Caco-2 (cell line): ENCODE data around the gene BACE2. TPM values are rescaled to one million over a fixed set of nuclear protein-coding genes. Genes with fewer than 3 reads are reported as not detected.

Experiments used
- BruUV-seq: library from RNA; stranded (reverse); fragments of 400-500 nt; replicated peaks from 2 replicates; lab custom pipeline; 2021; lab: Mats Ljungman, UMichigan
- CTCF ChIA-PET: fragments of 300-600 bp; sonication (Branson Sonifier 250); formaldehyde crosslinking; loops from one replicate; lab custom pipeline; 2022; ENCODE audit warnings: antibody characterized with exemption; lab: Charles Lee
- POLR2A ChIA-PET: fragments of 300-600 bp; sonication (Branson Sonifier 250); formaldehyde crosslinking; loops from one replicate; lab custom pipeline; 2022; ENCODE audit warnings: antibody characterized with exemption; lab: Charles Lee
- DNase-seq, 2 experiments: peaks; one replicate each; pipeline versions ENCODE4 v3.0.0 to v3.0.0-alpha.2; 2020 to 2022
- H3K27me3 ChIP-seq: replicated peaks from 2 replicates; pipeline ENCODE4 v1.6.0; 2011; ENCODE audit warnings: low read length; ENCODE audit not compliant: control insufficient read depth, insufficient read depth
- H3K36me3 ChIP-seq: 2 replicates; pipeline ENCODE4 v1.5.1; 2011; ENCODE audit warnings: low read length; ENCODE audit not compliant: control insufficient read depth, insufficient read depth
- H3K4me1 ChIP-seq: fragments of 250-450 bp; sonication (Bioruptor Pico); 2 replicates; pipeline ENCODE4 v1.5.1; 2020; ENCODE audit warnings: mild to moderate bottlenecking
- H3K4me3 ChIP-seq: 2 replicates; pipeline ENCODE4 v1.5.1; 2011; ENCODE audit warnings: low read depth, mild to moderate bottlenecking, control low read depth, low read length
- H3K9me3 ChIP-seq: fragments of 250-450 bp; sonication (Bioruptor Pico); 2 replicates; pipeline ENCODE4 v1.5.1; 2020; ENCODE audit warnings: mild to moderate bottlenecking, moderate library complexity
- H3K27ac Mint-ChIP-seq: one replicate; pipeline ENCODE4 v1.8.0; 2022; ENCODE audit warnings: mixed read lengths; ENCODE audit not compliant: unreplicated experiment
- H3K27me3 Mint-ChIP-seq: one replicate; pipeline ENCODE4 v1.8.0; 2022; ENCODE audit warnings: mixed read lengths; ENCODE audit not compliant: insufficient read depth, unreplicated experiment
- H3K36me3 Mint-ChIP-seq: one replicate; pipeline ENCODE4 v1.8.0; 2022; ENCODE audit warnings: mild to moderate bottlenecking, mixed read lengths; ENCODE audit not compliant: insufficient read depth, unreplicated experiment
- H3K4me1 Mint-ChIP-seq: one replicate; pipeline ENCODE4 v1.8.0; 2022; ENCODE audit warnings: low read depth, mixed read lengths; ENCODE audit not compliant: unreplicated experiment
- H3K4me3 Mint-ChIP-seq: one replicate; pipeline ENCODE4 v1.8.0; 2022; ENCODE audit warnings: mild to moderate bottlenecking, moderate library complexity, mixed read lengths; ENCODE audit not compliant: unreplicated experiment
- H3K9me3 Mint-ChIP-seq: one replicate; pipeline ENCODE4 v1.8.0; 2022; ENCODE audit warnings: mixed read lengths; ENCODE audit not compliant: unreplicated experiment
- intact Hi-C: fragments of 100-400 bp; cut with micrococcal nuclease; formaldehyde crosslinking; loops from one replicate; pipeline ENCODE4 v1.10.0; 2022; ENCODE audit not compliant: unreplicated experiment
- total RNA-seq: library from RNA; stranded (reverse); gene quantifications from 2 replicates; pipeline ENCODE4 v1.2.3, GENCODE V29; 2022
- TF ChIP-seq, protein P1 (sequence below), 2 experiments: fragments of 200-600 bp in 1 of 2; IDR thresholded peaks; 1 replicate in 1 of 2; 2 replicates in 1 of 2; pipeline versions ENCODE4 v1.5.1 to v1.8.0; 2011 to 2022; ENCODE audit warnings: antibody characterized with exemption in 1 of 2, control low read depth in 1 of 2, inconsistent platforms in 1 of 2, low read depth in 1 of 2, low read length in 1 of 2, mild to moderate bottlenecking in 1 of 2, moderate library complexity in 1 of 2; ENCODE audit not compliant: insufficient read depth in 1 of 2, severe bottlenecking in 1 of 2, unreplicated experiment in 1 of 2

The BACE2 gene
- total RNA-seq, 1 experiment from 2014 or later, result 8.8 TPM

- Mint-ChIP-seq H3K27me3 (no peaks in the 10 kb centered on the region), H3K27ac (no peak overlapping the region), H3K4me3 (no peak overlapping the region), H3K36me3 (no peaks in the 10 kb centered on the region), H3K9me3 (peaks cover 8% of the 10 kb centered on the region), H3K4me1 (peaks cover 14% of the 10 kb centered on the region)
- TF ChIP-seq, protein P1, sequence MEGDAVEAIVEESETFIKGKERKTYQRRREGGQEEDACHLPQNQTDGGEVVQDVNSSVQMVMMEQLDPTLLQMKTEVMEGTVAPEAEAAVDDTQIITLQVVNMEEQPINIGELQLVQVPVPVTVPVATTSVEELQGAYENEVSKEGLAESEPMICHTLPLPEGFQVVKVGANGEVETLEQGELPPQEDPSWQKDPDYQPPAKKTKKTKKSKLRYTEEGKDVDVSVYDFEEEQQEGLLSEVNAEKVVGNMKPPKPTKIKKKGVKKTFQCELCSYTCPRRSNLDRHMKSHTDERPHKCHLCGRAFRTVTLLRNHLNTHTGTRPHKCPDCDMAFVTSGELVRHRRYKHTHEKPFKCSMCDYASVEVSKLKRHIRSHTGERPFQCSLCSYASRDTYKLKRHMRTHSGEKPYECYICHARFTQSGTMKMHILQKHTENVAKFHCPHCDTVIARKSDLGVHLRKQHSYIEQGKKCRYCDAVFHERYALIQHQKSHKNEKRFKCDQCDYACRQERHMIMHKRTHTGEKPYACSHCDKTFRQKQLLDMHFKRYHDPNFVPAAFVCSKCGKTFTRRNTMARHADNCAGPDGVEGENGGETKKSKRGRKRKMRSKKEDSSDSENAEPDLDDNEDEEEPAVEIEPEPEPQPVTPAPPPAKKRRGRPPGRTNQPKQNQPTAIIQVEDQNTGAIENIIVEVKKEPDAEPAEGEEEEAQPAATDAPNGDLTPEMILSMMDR (IDR thresholded peaks at IDR 0.05; ENCODE audit: insufficient read depth in 1 of 2, low read depth in 1 of 2, low read length in 1 of 2, severe bottlenecking in 1 of 2, unreplicated experiment in 1 of 2), result no peak
- BruUV-seq, result no TSS peak
- H3K27me3 ChIP-seq, result no peaks in the 10 kb centered on the region
- H3K4me1 ChIP-seq, result no peaks in the 10 kb centered on the region
- ChIA-PET CTCF (no interaction called here), POLR2A (no interaction called here)
- H3K9me3 ChIP-seq, result no peaks in the 10 kb centered on the region
- no peak for DNase-seq
- intact Hi-C loops, result no loop called here
- no peaks in the 10 kb centered on the region for H3K36me3 ChIP-seq
- H3K4me3 ChIP-seq, result no peak overlapping the region
Observed at GRCh38 chr21:41250519-41250918, 82.6 kb downstream of the BACE2 start.

DNA sequence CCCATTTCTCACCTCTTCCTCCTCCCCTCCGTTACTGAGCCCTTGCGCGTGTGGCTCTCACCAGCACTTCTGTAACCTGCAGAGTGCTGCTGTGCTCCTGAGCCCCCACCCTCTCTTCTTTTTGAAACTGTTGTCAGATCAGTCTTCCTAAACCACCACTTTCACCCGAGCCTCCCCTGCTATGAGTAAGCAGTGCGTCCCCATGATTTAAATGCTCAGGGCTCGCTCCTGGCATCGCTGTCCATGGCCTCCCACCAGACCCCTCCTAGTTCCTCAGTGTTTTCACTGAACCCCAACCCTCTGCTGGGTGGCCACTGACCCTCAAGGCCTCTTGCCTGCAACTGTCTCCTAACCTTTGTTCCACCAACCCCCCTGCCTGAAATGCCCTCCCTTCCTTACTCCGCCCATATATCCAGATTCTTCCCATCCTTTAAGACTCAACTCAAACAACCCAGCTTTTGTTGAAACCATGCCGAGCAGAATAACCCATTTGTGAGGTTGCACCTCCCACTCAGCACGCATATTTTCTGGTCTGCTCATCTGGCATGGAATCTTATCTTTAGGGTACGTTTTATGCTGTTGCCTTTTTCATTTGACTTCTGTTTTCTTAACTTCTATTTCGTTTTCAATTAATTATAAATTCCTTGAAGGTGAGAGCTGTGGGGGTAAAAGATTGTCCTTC lies 84.1 kb downstream of the BACE2 start:
- DNase-seq, result no peak
- no peak overlapping the region for H3K4me3 ChIP-seq
- no peaks in the 10 kb centered on the region; the same call in 1 of the 2 replicates for H3K9me3 ChIP-seq
- POLR2A ChIA-PET, result no interaction called here
- Mint-ChIP-seq H3K27me3 (no peaks in the 10 kb centered on the region), H3K4me1 (peaks cover 14% of the 10 kb centered on the region), H3K4me3 (no peak overlapping the region), H3K36me3 (no peaks in the 10 kb centered on the region), H3K27ac (peak overlapping the region; percentile 19), H3K9me3 (peaks cover 8% of the 10 kb centered on the region)
- H3K27me3 ChIP-seq, result no peaks in the 10 kb centered on the region
- no TSS peak for BruUV-seq
- TF ChIP-seq, protein P1 (IDR thresholded peaks at IDR 0.05; ENCODE audit: insufficient read depth in 1 of 2, low read depth in 1 of 2, low read length in 1 of 2, severe bottlenecking in 1 of 2, unreplicated experiment in 1 of 2), result no peak
- no peaks in the 10 kb centered on the region for H3K36me3 ChIP-seq
- CTCF ChIA-PET, result no interaction called here
- no peaks in the 10 kb centered on the region for H3K4me1 ChIP-seq
- intact Hi-C loops, result no loop called here

DNA sequence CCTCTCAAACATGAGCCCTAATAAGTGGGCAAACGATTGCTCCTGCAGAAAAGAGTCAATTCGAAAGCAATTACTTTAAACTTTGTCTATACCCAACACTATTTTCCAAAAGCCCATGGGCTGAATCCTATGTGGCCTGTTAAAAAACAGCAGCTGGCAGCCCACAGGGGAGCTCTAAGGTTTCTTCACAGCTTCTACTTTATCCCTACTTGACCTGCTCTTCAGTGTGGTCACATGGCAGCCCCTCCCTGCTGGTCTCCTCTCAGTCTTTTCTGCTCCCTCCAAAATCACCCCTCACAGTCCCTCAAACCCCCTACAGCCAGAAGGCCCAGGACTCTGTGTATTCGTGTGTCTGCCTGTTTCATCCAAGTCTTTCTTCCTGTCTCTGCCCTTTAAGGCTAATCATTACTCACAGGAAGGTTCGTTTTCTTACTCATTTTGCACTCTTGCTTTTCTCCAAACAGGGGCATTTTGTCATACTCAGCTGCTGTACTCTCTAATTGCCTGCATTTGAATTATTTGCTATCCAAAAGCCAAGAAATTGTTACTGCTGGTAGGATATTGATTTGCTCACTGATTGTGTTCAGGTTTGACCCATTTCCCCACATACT lies 86.2 kb downstream of the BACE2 start:
- H3K27ac Mint-ChIP-seq, result no peak overlapping the region
- peaks cover 14% of the 10 kb centered on the region for H3K4me1 Mint-ChIP-seq
- no peak overlapping the region for H3K4me3 Mint-ChIP-seq
- H3K9me3 Mint-ChIP-seq, result peaks cover 8% of the 10 kb centered on the region
- intact Hi-C loops, result no loop called here
- Histone ChIP-seq H3K9me3 (no peaks in the 10 kb centered on the region; the same call in 1 of the 2 replicates), H3K27me3 (no peaks in the 10 kb centered on the region), H3K4me3 (no peak overlapping the region), H3K36me3 (no peaks in the 10 kb centered on the region), H3K4me1 (no peaks in the 10 kb centered on the region)
- H3K36me3 Mint-ChIP-seq, result no peaks in the 10 kb centered on the region
- TF ChIP-seq, protein P1 (IDR thresholded peaks at IDR 0.05; ENCODE audit: insufficient read depth in 1 of 2, low read depth in 1 of 2, low read length in 1 of 2, severe bottlenecking in 1 of 2, unreplicated experiment in 1 of 2), result no peak
- no TSS peak for BruUV-seq
- ChIA-PET CTCF (no interaction called here), POLR2A (no interaction called here)
- no peaks in the 10 kb centered on the region for H3K27me3 Mint-ChIP-seq
- DNase-seq, result no peak
